ENCODE measurements around the gene KCNT1.

KCNT1 gene

DNA sequence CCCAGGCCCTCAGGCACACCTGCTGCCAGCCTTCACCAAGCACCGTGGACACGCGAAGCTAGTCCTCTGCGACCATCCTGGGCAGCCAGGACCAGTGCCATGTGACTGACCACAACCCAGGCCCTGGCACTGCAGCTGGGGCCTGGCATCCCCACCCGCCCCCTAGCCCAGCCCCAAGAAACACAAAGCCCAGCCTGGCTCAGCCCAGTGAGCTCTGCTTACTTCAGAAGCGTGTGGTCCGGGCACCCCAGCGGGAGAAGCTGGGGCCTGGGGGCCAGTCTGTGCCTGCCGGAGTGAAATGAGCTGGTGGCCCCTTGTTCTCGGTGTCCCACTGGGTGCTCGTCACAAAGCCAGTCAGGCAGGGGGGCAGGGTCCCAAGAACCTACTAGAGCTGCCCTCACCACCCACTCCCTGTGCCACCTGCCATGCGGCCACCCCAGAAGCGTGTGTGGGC lies 87.9 kb downstream of the KCNT1 start:
- TF ChIP-seq, protein P1, sequence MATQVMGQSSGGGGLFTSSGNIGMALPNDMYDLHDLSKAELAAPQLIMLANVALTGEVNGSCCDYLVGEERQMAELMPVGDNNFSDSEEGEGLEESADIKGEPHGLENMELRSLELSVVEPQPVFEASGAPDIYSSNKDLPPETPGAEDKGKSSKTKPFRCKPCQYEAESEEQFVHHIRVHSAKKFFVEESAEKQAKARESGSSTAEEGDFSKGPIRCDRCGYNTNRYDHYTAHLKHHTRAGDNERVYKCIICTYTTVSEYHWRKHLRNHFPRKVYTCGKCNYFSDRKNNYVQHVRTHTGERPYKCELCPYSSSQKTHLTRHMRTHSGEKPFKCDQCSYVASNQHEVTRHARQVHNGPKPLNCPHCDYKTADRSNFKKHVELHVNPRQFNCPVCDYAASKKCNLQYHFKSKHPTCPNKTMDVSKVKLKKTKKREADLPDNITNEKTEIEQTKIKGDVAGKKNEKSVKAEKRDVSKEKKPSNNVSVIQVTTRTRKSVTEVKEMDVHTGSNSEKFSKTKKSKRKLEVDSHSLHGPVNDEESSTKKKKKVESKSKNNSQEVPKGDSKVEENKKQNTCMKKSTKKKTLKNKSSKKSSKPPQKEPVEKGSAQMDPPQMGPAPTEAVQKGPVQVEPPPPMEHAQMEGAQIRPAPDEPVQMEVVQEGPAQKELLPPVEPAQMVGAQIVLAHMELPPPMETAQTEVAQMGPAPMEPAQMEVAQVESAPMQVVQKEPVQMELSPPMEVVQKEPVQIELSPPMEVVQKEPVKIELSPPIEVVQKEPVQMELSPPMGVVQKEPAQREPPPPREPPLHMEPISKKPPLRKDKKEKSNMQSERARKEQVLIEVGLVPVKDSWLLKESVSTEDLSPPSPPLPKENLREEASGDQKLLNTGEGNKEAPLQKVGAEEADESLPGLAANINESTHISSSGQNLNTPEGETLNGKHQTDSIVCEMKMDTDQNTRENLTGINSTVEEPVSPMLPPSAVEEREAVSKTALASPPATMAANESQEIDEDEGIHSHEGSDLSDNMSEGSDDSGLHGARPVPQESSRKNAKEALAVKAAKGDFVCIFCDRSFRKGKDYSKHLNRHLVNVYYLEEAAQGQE (IDR thresholded peaks at IDR 0.05; ENCODE audit: insufficient read depth in 1 of 2, low read depth in 2 of 2, low read length in 2 of 2): no peak
- TF ChIP-seq TAF1 (IDR thresholded peaks at IDR 0.05; ENCODE audit: borderline replicate concordance, insufficient read depth, low read length): no peak

- TF ChIP-seq POLR2AphosphoS5 (IDR thresholded peaks at IDR 0.05; ENCODE audit: low read depth, low read length) (no peak), TAF1 (IDR thresholded peaks at IDR 0.05; ENCODE audit: borderline replicate concordance, insufficient read depth, low read length) (no peak), FOXP2 (optimal IDR thresholded peaks at IDR 0.05; ENCODE audit: borderline replicate concordance, extremely low read depth, extremely low read length, insufficient read depth) (no peak), SIN3A (IDR thresholded peaks at IDR 0.05; ENCODE audit: borderline replicate concordance, insufficient read depth, low read length) (no peak)
- TF ChIP-seq, protein P1 (IDR thresholded peaks at IDR 0.05; ENCODE audit: insufficient read depth in 1 of 2, low read depth in 2 of 2, low read length in 2 of 2): no peak
Measured at GRCh38 chr9:135790356-135790755, 88.4 kb downstream of the KCNT1 start.

DNA sequence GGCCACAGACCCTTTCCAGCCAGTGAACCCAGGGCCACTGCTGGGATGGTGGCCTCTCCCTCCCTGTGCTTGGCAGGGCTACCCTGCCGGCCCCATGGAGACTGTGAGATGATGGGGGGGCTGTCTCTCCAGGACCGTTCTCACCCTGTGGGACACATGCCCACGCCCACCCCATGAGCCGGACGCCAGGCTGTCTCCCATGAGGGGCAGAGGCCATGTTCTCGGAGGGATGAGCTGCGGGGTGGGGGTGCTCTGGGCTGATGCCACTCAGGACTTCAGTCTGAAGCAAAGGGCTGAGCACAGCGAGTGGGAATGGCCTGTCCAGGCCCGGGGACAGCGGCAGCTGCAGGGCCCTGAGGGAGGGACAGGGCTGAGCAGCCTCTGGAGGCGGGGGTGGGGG lies 88.9 kb downstream of the KCNT1 start:
- TF ChIP-seq SIN3A (IDR thresholded peaks at IDR 0.05; ENCODE audit: borderline replicate concordance, insufficient read depth, low read length) (no peak), FOXP2 (optimal IDR thresholded peaks at IDR 0.05; ENCODE audit: borderline replicate concordance, extremely low read depth, extremely low read length, insufficient read depth) (no peak), POLR2AphosphoS5 (IDR thresholded peaks at IDR 0.05; ENCODE audit: low read depth, low read length) (no peak), TAF1 (IDR thresholded peaks at IDR 0.05; ENCODE audit: borderline replicate concordance, insufficient read depth, low read length) (no peak)
- TF ChIP-seq, protein P1 (IDR thresholded peaks at IDR 0.05; ENCODE audit: insufficient read depth in 1 of 2, low read depth in 2 of 2, low read length in 2 of 2): no peak

DNA sequence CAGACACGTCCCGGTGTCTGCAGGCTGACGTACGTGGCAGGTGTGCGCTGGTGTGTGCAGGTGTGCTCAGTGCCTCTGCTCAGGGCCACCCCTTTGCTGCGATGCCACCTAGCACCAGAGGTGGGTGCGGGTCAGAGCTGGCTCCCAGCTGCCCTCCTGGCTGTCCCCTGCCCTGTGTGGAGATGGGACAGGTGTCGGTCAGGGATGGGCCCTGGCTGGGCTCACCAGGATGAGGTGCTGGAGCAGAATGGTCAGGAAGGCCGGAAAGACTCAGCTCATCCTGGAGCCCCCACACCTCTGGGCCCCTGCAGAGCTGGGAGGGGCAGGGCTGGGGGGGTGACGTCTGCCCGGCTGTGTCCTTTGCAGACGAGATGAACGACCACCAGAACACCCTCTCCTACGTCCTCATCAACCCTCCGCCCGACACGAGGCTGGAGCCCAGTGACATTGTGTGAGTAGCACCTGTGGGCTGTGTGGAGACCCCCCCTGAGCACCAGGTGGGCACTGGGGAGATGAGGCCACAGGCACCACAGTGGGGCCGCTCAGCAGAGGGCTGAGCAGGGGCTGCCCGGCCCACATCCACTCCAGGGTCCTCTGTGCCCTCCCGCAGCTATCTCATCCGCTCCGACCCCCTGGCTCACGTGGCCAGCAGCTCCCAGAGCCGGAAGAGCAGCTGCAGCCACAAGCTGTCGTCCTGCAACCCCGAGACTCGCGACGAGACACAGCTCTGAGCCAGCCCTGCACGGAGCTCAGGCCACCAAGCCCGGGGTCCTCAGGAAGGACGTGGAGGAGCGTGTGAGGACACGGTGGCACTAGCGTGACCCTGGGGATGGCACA lies 89.7 kb downstream of the KCNT1 start:
- TF ChIP-seq POLR2AphosphoS5 (IDR thresholded peaks at IDR 0.05; ENCODE audit: low read depth, low read length): no peak
- no peak for TF ChIP-seq FOXP2 (optimal IDR thresholded peaks at IDR 0.05; ENCODE audit: borderline replicate concordance, extremely low read depth, extremely low read length, insufficient read depth)
- no peak for TF ChIP-seq SIN3A (IDR thresholded peaks at IDR 0.05; ENCODE audit: borderline replicate concordance, insufficient read depth, low read length)
- TF ChIP-seq, protein P1 (IDR thresholded peaks at IDR 0.05; ENCODE audit: insufficient read depth in 1 of 2, low read depth in 2 of 2, low read length in 2 of 2): no peak
- no peak for TF ChIP-seq TAF1 (IDR thresholded peaks at IDR 0.05; ENCODE audit: borderline replicate concordance, insufficient read depth, low read length)

All from PFSK-1 (cell line).